Ishikawa (cell line): ENCODE data around the gene RPL28.
A peak's percentile ranks its signal among the peaks of the same experiment; 100 is the strongest.

Source experiments
- CEBPB ChIP-seq: IDR thresholded peaks from 2 replicates; pipeline ENCODE4 v1.6.1; 2012
- CREB1 ChIP-seq: IDR thresholded peaks from 2 replicates; pipeline ENCODE4 v1.6.1; 2012; ENCODE audit warnings: low read depth
- EGR1 ChIP-seq: IDR thresholded peaks from 2 replicates; pipeline ENCODE4 v1.6.1; 2012
- EP300 ChIP-seq: IDR thresholded peaks from 2 replicates; pipeline ENCODE4 v1.6.1; 2012; ENCODE audit warnings: borderline replicate concordance
- FOXM1 ChIP-seq: IDR thresholded peaks from 2 replicates; pipeline ENCODE4 v1.6.1; 2012; ENCODE audit warnings: low read depth, borderline replicate concordance
- NFIC ChIP-seq: IDR thresholded peaks from 2 replicates; pipeline ENCODE4 v1.6.1; 2012
- RAD21 ChIP-seq: IDR thresholded peaks from 2 replicates; pipeline ENCODE4 v1.6.1; 2012; ENCODE audit warnings: low read depth
- TAF1 ChIP-seq: IDR thresholded peaks from 2 replicates; pipeline ENCODE4 v1.6.1; 2012; ENCODE audit warnings: low read depth, mild to moderate bottlenecking
- TCF12 ChIP-seq: IDR thresholded peaks from 2 replicates; pipeline ENCODE4 v1.6.1; 2012; ENCODE audit warnings: low read depth
- TEAD4 ChIP-seq: IDR thresholded peaks from 2 replicates; pipeline ENCODE4 v1.6.1; 2012
- YY1 ChIP-seq: IDR thresholded peaks from 2 replicates; pipeline ENCODE4 v1.6.1; 2012; ENCODE audit warnings: low read depth
- ZBTB7A ChIP-seq: IDR thresholded peaks from 2 replicates; pipeline ENCODE4 v1.6.1; 2012; ENCODE audit warnings: low read depth
- TF ChIP-seq, protein P1 (sequence below): IDR thresholded peaks from 2 replicates; pipeline ENCODE4 v1.6.1; 2012
- TF ChIP-seq, protein P2 (sequence below): IDR thresholded peaks from 2 replicates; pipeline ENCODE4 v1.6.1; 2012; ENCODE audit warnings: low read depth, mild to moderate bottlenecking
- TF ChIP-seq, protein P3 (sequence below): IDR thresholded peaks from 2 replicates; pipeline ENCODE4 v1.6.1; 2012

Gene RPL28

DNA sequence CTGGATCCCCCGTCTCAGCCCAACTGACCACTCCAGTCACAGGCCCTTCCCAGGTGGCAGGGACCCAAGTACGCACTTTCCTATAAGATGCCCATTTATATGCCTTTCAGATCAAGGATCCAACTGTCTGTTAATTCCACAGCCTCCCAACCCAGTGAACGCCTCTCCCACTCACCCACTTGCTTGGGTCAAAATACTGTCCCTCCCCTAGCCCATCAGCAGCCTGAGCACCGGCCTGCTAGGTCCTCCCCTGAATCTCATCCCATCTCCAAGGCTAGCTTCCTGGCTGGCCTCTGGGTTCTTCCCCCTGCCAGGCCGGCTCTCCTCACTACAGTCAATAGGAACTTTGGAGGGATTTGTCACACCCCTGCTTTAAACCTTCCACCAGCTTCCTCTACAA is 19.9 kb downstream of the RPL28 start:
- TF ChIP-seq TAF1 (no peak), YY1 (no peak), CEBPB (no peak), CREB1 (no peak), TCF12 (no peak), EP300 (no peak)

DNA sequence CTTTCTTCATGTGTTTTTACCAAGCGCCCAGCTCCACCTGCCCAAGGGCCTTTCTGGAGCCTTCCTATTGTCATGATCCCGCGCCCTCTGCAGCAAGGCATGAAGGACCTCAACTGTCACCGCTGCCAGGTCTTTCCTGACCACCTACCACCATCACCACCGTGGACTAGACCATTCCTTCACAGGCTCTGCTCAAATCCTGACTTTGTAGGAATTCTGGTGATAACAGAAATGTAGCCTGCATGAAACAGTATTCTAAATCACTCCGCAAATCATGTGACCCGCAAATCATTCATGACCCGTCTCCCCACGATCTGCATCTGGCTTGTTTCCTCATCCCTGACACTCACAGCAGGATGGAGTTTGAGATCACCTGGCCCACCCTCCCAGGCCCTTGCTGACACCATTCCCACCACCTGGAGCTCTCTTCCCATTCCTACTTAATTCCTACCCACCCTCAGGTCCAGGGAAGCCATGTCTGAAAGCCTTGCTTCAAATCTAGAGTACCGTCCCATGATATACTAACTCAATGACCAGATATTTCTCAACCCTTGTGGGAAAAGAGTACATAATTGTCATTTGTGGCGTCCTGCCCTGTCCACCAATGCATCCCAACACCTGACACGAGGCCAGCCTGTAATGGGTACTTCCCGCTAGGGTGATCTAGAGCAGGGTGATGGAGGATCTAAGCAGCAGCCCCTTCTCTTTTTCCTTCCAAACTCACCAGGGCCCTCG is 20.5 kb downstream of the RPL28 start:
- TF ChIP-seq, protein P1, sequence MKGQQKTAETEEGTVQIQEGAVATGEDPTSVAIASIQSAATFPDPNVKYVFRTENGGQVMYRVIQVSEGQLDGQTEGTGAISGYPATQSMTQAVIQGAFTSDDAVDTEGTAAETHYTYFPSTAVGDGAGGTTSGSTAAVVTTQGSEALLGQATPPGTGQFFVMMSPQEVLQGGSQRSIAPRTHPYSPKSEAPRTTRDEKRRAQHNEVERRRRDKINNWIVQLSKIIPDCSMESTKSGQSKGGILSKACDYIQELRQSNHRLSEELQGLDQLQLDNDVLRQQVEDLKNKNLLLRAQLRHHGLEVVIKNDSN: no peak
- TF ChIP-seq ZBTB7A: no peak

DNA sequence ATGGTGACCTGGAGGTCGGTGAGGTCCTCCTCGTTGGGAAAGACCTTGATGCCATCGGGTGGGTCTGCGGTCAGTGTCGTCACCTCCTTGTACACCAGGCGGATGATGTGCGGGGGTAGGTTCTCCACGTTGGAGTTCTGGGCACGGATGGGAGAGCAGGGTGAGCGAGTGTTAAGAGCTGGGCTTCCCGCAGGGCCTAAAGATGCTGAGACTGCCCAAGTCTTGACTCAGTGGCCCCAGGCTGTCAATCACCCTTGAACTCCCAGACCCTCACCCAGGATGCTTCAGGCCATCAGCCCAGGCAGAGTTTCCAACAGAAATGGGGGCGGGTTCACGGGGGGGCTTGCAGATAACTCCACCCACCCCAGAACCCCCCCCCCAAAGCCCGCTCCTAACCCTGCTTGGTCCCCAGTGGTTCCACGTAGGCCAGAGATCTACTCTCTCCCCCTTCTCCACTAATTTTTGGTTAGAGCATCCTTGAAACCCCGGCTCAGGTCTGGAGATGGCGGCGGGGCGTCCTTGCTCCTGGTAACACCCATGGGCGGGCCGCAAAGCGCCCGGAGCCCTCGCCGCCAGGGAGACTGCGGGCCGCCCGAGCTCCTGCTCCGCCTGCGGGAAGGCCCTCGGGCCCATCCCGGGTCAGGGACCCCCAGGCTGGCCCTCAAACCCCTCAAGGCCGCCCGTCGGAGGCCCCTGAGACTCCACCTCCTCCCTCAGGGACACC is 21.3 kb downstream of the RPL28 start:
- no peak for TF ChIP-seq EGR1
- no peak for TF ChIP-seq EP300
- TF ChIP-seq CREB1: no peak
- no peak for TF ChIP-seq TAF1
- no peak for TF ChIP-seq RAD21
- TF ChIP-seq, protein P1: no peak

DNA sequence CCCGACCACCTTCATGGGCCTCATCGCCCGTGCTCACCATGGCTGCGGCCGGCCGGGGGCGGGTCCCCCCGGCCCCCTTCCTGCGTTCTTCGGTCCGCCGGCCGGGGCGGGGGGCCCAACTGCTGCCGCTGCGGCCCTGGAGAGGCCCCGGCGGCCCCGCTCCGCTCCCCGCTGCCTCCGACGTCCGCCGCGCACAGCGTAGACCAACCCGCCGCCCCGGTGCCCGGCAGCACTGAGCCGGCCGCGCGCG is 21.7 kb downstream of the RPL28 start, which contains the start of gene UBE2S:
Gene UBE2S, minus strand, starts transcription at position 239 of the 250 bp plus-strand sequence. Its CDS starts 199 bp downstream, at position 40.
- TF ChIP-seq TAF1 (peak; percentile 93), TEAD4 (peak; percentile 12; the same call in 1 of the 2 replicates), YY1 (peak; percentile 57; the same call in 1 of the 2 replicates)
- TF ChIP-seq, protein P2, sequence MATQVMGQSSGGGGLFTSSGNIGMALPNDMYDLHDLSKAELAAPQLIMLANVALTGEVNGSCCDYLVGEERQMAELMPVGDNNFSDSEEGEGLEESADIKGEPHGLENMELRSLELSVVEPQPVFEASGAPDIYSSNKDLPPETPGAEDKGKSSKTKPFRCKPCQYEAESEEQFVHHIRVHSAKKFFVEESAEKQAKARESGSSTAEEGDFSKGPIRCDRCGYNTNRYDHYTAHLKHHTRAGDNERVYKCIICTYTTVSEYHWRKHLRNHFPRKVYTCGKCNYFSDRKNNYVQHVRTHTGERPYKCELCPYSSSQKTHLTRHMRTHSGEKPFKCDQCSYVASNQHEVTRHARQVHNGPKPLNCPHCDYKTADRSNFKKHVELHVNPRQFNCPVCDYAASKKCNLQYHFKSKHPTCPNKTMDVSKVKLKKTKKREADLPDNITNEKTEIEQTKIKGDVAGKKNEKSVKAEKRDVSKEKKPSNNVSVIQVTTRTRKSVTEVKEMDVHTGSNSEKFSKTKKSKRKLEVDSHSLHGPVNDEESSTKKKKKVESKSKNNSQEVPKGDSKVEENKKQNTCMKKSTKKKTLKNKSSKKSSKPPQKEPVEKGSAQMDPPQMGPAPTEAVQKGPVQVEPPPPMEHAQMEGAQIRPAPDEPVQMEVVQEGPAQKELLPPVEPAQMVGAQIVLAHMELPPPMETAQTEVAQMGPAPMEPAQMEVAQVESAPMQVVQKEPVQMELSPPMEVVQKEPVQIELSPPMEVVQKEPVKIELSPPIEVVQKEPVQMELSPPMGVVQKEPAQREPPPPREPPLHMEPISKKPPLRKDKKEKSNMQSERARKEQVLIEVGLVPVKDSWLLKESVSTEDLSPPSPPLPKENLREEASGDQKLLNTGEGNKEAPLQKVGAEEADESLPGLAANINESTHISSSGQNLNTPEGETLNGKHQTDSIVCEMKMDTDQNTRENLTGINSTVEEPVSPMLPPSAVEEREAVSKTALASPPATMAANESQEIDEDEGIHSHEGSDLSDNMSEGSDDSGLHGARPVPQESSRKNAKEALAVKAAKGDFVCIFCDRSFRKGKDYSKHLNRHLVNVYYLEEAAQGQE: 0 out of 2 replicates have a peak, but pooled peaks have one; percentile 14

DNA sequence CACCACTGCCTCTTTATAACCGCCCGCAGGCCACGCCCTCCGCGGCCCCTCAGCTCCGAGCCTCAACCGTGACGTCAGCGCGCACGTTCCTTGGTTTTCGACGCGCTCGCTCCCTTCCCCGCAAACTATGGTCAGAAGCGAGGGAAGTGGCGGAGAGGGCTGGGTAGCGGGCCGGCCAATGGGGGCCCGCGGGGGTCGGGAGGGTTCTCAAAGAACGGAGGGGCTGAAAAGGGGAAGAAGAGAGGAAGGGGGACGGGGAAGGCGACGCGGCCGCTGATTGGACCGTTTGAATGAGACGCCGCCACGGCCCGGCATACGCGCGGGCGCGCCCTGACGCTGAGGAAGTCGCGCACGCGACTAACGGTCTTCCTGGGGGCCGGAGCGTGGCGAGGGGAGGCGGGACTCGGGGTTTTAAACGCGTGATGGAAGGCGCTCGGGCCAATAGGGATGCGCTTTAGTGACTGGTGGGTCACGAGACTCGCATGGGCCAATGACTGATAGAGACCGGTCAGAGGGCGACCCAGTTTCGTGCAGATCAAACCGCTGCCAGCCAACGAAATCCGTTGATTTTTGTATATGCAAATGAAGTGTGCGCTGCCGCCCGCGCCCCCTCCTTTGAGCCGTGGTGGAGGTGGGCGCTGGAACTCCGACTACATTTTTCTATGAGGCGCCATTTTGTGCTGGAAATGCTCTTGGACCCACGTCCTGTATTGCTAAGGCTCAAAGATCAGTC is 22.2 kb downstream of the RPL28 start:
- TF ChIP-seq CREB1 (peak; percentile 74), TEAD4 (no peak), YY1 (peak; percentile 89), ZBTB7A (0 out of 2 replicates have a peak, but pooled peaks have one; percentile 29), TCF12 (peak; percentile 71), FOXM1 (peak; percentile 98), EGR1 (no peak), EP300 (peak; percentile 37; the same call in 1 of the 2 replicates), TAF1 (0 out of 2 replicates have a peak, but pooled peaks have one; percentile 3), NFIC (no peak), CEBPB (no peak), RAD21 (no peak)
- TF ChIP-seq, protein P2: no peak
- TF ChIP-seq, protein P3, sequence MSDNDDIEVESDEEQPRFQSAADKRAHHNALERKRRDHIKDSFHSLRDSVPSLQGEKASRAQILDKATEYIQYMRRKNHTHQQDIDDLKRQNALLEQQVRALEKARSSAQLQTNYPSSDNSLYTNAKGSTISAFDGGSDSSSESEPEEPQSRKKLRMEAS: peak; percentile 95
- TF ChIP-seq, protein P1: peak; percentile 96

DNA sequence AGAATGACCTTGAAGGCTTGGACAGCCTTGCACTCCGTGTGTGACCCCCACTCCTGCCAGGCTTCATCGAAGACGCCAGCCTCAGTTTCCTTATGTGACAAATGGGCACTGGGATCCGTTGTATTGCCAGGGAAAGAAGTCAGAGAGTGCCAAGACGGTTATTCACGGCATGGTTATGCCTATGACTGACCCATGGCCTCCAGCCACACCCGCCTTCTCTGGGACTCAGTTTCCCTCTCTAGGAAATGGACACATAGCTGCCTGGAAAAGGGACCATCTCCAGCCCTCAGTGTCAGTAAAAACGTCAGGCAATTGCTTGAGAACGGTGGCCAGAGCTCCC is 22.8 kb downstream of the RPL28 start:
- TF ChIP-seq ZBTB7A (no peak), NFIC (no peak), YY1 (no peak), TAF1 (no peak)
- TF ChIP-seq, protein P3: no peak
